ENCODE results near the gene FZD2.

FZD2 gene

DNA sequence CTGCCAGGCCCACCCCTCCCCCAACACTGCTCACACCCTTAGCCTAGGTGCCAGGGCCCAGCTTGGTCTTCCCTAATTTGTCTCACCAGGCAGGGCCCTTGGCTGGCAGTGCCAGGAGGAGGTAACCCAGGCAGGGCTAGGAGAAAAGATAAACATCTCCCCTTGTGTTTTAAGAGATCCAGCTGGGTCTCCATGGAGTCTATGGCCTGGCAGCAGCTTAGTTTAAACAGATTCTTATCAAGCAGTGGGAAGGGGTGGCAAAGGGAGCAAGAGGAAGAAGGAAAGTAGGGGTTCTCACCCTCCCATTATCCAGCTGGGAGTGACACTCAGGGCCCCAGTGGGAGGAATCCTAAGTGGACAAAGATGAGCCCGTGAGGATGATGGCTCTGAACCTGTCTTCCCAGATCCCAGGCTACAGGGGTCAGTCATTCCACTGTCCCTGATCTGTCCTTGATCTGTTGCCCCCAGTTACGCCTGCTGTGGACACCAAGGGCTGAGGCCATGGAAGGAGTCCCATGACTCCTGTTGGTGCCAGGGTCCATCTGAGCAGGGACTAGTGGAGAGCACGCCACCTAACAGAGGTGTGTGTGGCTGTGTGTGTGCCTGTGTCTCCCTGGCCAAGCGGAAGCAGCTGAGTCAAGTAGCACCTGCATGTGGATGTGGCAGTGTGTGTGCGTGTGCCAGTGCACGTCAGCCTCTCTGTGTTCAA is 51.6 kb downstream of the FZD2 start:
- TF ChIP-seq, protein P1, sequence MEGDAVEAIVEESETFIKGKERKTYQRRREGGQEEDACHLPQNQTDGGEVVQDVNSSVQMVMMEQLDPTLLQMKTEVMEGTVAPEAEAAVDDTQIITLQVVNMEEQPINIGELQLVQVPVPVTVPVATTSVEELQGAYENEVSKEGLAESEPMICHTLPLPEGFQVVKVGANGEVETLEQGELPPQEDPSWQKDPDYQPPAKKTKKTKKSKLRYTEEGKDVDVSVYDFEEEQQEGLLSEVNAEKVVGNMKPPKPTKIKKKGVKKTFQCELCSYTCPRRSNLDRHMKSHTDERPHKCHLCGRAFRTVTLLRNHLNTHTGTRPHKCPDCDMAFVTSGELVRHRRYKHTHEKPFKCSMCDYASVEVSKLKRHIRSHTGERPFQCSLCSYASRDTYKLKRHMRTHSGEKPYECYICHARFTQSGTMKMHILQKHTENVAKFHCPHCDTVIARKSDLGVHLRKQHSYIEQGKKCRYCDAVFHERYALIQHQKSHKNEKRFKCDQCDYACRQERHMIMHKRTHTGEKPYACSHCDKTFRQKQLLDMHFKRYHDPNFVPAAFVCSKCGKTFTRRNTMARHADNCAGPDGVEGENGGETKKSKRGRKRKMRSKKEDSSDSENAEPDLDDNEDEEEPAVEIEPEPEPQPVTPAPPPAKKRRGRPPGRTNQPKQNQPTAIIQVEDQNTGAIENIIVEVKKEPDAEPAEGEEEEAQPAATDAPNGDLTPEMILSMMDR (IDR thresholded peaks at IDR 0.05; ENCODE audit: low read depth, low read length, missing control alignments): no peak
- no peak overlapping the region for H3K4me3 ChIP-seq (replicated peaks; ENCODE audit: low read depth, low read length)
- DNase-seq (ENCODE audit: extremely low read depth, low read depth): no peak

- TF ChIP-seq, protein P1 (IDR thresholded peaks at IDR 0.05; ENCODE audit: low read depth, low read length, missing control alignments): no peak
- no peak for DNase-seq (ENCODE audit: extremely low read depth, low read depth)
- H3K4me3 ChIP-seq (replicated peaks; ENCODE audit: low read depth, low read length): no peak overlapping the region
These were observed 53.0 kb downstream of the FZD2 start for GRCh38 chr17:44610331-44610730.
